Measurements from ENCODE around the gene POMT1.

Gene POMT1

GRCh38 chr9:131539223-131539923 lies 36.7 kb downstream of the POMT1 start (continued):
- TF ChIP-seq CREB5 (CRISPR knock-in tag; IDR thresholded peaks at IDR 0.05; ENCODE audit: low read depth): no peak

- TF ChIP-seq ZNF70 (CRISPR knock-in tag; IDR thresholded peaks at IDR 0.05): no peak
- TF ChIP-seq ISL1 (CRISPR knock-in tag; IDR thresholded peaks at IDR 0.05): no peak
- no peak for TF ChIP-seq TOX (CRISPR knock-in tag; IDR thresholded peaks at IDR 0.05; ENCODE audit: borderline replicate concordance)
- no peak for ATAC-seq
These were observed 40.4 kb downstream of the POMT1 start for GRCh38 chr9:131543141-131543540.

GRCh38 chr9:131545003-131545785 lies 42.5 kb downstream of the POMT1 start, which contains the start of gene PRRT1B:
Gene PRRT1B (plus strand): TSS chr9:131545523. CDS start chr9:131545616, 93 bp downstream.
- TF ChIP-seq CREB5 (CRISPR knock-in tag; IDR thresholded peaks at IDR 0.05; ENCODE audit: low read depth): no peak
- no peak for TF ChIP-seq ZFP30 (CRISPR knock-in tag; IDR thresholded peaks at IDR 0.05)
- TF ChIP-seq ISL1 (CRISPR knock-in tag; IDR thresholded peaks at IDR 0.05): no peak
- no peak for TF ChIP-seq ZC3H10 (CRISPR knock-in tag; IDR thresholded peaks at IDR 0.05)
- TF ChIP-seq CSDC2 (CRISPR knock-in tag; IDR thresholded peaks at IDR 0.05): no peak
- no peak for TF ChIP-seq OSR1 (CRISPR knock-in tag; IDR thresholded peaks at IDR 0.05)
- no peak for TF ChIP-seq SNAI2 (CRISPR knock-in tag; IDR thresholded peaks at IDR 0.05)
- TF ChIP-seq RARB (CRISPR knock-in tag; IDR thresholded peaks at IDR 0.05): no peak
- TF ChIP-seq ZNF70 (CRISPR knock-in tag; IDR thresholded peaks at IDR 0.05): no peak
- TF ChIP-seq ZNF8 (CRISPR knock-in tag; IDR thresholded peaks at IDR 0.05): no peak
- TF ChIP-seq TSHZ2 (CRISPR knock-in tag; IDR thresholded peaks at IDR 0.05): no peak
- no peak for TF ChIP-seq PATZ1 (CRISPR knock-in tag; IDR thresholded peaks at IDR 0.05; ENCODE audit: borderline replicate concordance)
- no peak for TF ChIP-seq GLIS3 (CRISPR knock-in tag; IDR thresholded peaks at IDR 0.05)
- no peak for TF ChIP-seq BACH2 (CRISPR knock-in tag; IDR thresholded peaks at IDR 0.05; ENCODE audit: borderline replicate concordance)
- TF ChIP-seq ZNF565 (CRISPR knock-in tag; conservative IDR thresholded peaks at IDR 0.05; ENCODE audit: low read depth): no peak
- TF ChIP-seq TCF4 (CRISPR knock-in tag; IDR thresholded peaks at IDR 0.05; ENCODE audit: borderline replicate concordance): no peak
- TF ChIP-seq POU6F1 (CRISPR knock-in tag; IDR thresholded peaks at IDR 0.05; ENCODE audit: borderline replicate concordance, low read depth): no peak
- ATAC-seq: peak; percentile 36
